Testis (tissue), 3 donors: ENCODE results near the gene BMP6. TPM values are rescaled to one million over a fixed set of nuclear protein-coding genes. Genes with fewer than 3 reads are reported as not detected.

Source experiments
- DNase-seq: peaks from one replicate; pipeline ENCODE4 v3.0.0-alpha.2; 2019
- H3K27ac ChIP-seq, 2 donors: fragments of 200-600 bp; sonication (generic); one replicate each; pipeline ENCODE4 v1.5.1; 2019
- H3K27me3 ChIP-seq: fragments of 200-600 bp; sonication (generic); one replicate; pipeline ENCODE4 v1.5.1; 2019
- H3K36me3 ChIP-seq: fragments of 200-600 bp; sonication (generic); one replicate; pipeline ENCODE4 v1.5.1; 2017; ENCODE audit warnings: low read depth; ENCODE audit errors: missing control alignments
- H3K4me1 ChIP-seq: fragments of 200-600 bp; sonication (generic); one replicate; pipeline ENCODE4 v1.5.1; 2019
- H3K4me3 ChIP-seq, 2 donors: fragments of 200-600 bp; sonication (generic); one replicate each; pipeline ENCODE4 v1.5.1; 2017 to 2019
- H3K9me3 ChIP-seq: fragments of 200-600 bp; sonication (generic); one replicate; pipeline ENCODE4 v1.5.1; 2017
- CTCF ChIP-seq, 3 experiments: fragments of 450-650 bp in 2 of 3; fragments of 200-600 bp in 1 of 3; sonication (generic) in 1 of 3; IDR thresholded peaks; one replicate each; pipeline ENCODE4 v1.5.1; 2016 to 2019; ENCODE audit warnings: antibody characterized with exemption in 3 of 3, mild to moderate bottlenecking in 2 of 3, moderate library complexity in 1 of 3
- POLR2A ChIP-seq: fragments of 450-650 bp; IDR thresholded peaks from one replicate; pipeline ENCODE4 v1.6.1; 2017; ENCODE audit warnings: antibody characterized with exemption, mild to moderate bottlenecking, moderate library complexity
- WGBS, 2 donors: methylation state at CpG; one replicate each; pipeline ENCODE4 v1.1.5; 2018; 5-methylcytosine and 5-hydroxymethylcytosine counted together
- intact Hi-C: fragments of 100-400 bp; cut with DNase I; formaldehyde crosslinking; loops from one replicate; pipeline ENCODE4 v1.15.1; 2023; ENCODE audit warnings: low total_unique reads
- polyA plus RNA-seq: library from polyadenylated mRNA; stranded (reverse); fragments of 350-450 nt; fragmentation: Illumina TruSeq; extraction: RNeasy Lipid Tissue Mini Kit (QIAGEN cat#74804); gene quantifications from one replicate; pipeline ENCODE4 v1.2.3, GENCODE V29; 2014; ENCODE audit warnings: low read depth, low replicate concordance; ENCODE audit not compliant: insufficient read depth
- total RNA-seq, 2 donors: library from RNA; depleted of rRNA; stranded (reverse); fragments of >200 nt; gene quantifications; one replicate each; pipeline ENCODE4 v1.2.3, GENCODE V29; 2016

The BMP6 gene
- total and polyA plus RNA-seq, 3 donors from 2014 or later, result 6.2 to 13.6 (median 11.4) TPM

- Histone ChIP-seq H3K27ac (no peak overlapping the region), H3K27me3 (no peaks in the 10 kb centered on the region), H3K36me3 (no peaks in the 10 kb centered on the region), H3K4me1 (no peaks in the 10 kb centered on the region), H3K4me3 (no peak overlapping the region), H3K9me3 (no peaks in the 10 kb centered on the region)
- no peak for TF ChIP-seq CTCF (IDR thresholded peaks at IDR 0.05)
- TF ChIP-seq POLR2A, result no peak
- DNase-seq, result no peak
- WGBS, 2 donors, result 90 to 93% methylated on average over 7 to 10 of the region's 10 CpGs
- intact Hi-C loops, result no loop called here
Measured at GRCh38 chr6:7747016-7747415, 21.1 kb downstream of the BMP6 start.

GRCh38 chr6:7747433-7747832, 21.5 kb downstream of the BMP6 start:
- 88 to 92% methylated on average over 5 of the region's 5 CpGs for WGBS, 2 donors

GRCh38 chr6:7747901-7748504, 22.1 kb downstream of the BMP6 start:
- no peaks in the 10 kb centered on the region for H3K4me1 ChIP-seq
- TF ChIP-seq POLR2A (no peak), CTCF (IDR thresholded peaks at IDR 0.05) (no peak)
- H3K4me3 ChIP-seq, result no peak overlapping the region
- no peaks in the 10 kb centered on the region for H3K36me3 ChIP-seq
- no peak overlapping the region for H3K27ac ChIP-seq
- 97% methylated on average over 2 of the region's 2 CpGs for WGBS, 2 donors
- H3K9me3 ChIP-seq, result no peaks in the 10 kb centered on the region
- intact Hi-C loops, result no loop called here
- DNase-seq, result no peak
- no peaks in the 10 kb centered on the region for H3K27me3 ChIP-seq

More at GRCh38 chr6:7747433-7747832, 21.5 kb downstream of the BMP6 start:
- TF ChIP-seq POLR2A, result no peak
- TF ChIP-seq CTCF (IDR thresholded peaks at IDR 0.05), result no peak
- no peaks in the 10 kb centered on the region for H3K9me3 ChIP-seq
- intact Hi-C loops, result no loop called here
- no peak overlapping the region for H3K4me3 ChIP-seq
- DNase-seq, result no peak
- no peaks in the 10 kb centered on the region for H3K4me1 ChIP-seq
- no peaks in the 10 kb centered on the region for H3K27me3 ChIP-seq
- H3K36me3 ChIP-seq, result no peaks in the 10 kb centered on the region
- H3K27ac ChIP-seq, result no peak overlapping the region

- TF ChIP-seq CTCF (IDR thresholded peaks at IDR 0.05) (no peak), POLR2A (no peak)
- Histone ChIP-seq H3K27ac (no peak overlapping the region), H3K4me3 (no peak overlapping the region), H3K4me1 (no peaks in the 10 kb centered on the region), H3K27me3 (no peaks in the 10 kb centered on the region), H3K36me3 (no peaks in the 10 kb centered on the region), H3K9me3 (no peaks in the 10 kb centered on the region)
- intact Hi-C loops, result no loop called here
- 89 to 90% methylated on average over 4 of the region's 4 CpGs for WGBS, 2 donors
- no peak for DNase-seq
Measured at GRCh38 chr6:7749478-7749877, 23.6 kb downstream of the BMP6 start.

- H3K36me3 ChIP-seq, result no peaks in the 10 kb centered on the region
- WGBS, 2 donors, result 66 to 72% methylated on average over 7 of the region's 7 CpGs
Measured at GRCh38 chr6:7750197-7750596, 24.3 kb downstream of the BMP6 start.

More at GRCh38 chr6:7750197-7750596, 24.3 kb downstream of the BMP6 start:
- no peaks in the 10 kb centered on the region for H3K4me1 ChIP-seq
- no peak overlapping the region for H3K4me3 ChIP-seq
- TF ChIP-seq CTCF (IDR thresholded peaks at IDR 0.05) (no peak), POLR2A (no peak)
- no peaks in the 10 kb centered on the region for H3K9me3 ChIP-seq
- no peak overlapping the region for H3K27ac ChIP-seq
- H3K27me3 ChIP-seq, result no peaks in the 10 kb centered on the region
- DNase-seq, result no peak
- intact Hi-C loops, result no loop called here
